Measurements from ENCODE around the gene ZNF230.

DNA sequence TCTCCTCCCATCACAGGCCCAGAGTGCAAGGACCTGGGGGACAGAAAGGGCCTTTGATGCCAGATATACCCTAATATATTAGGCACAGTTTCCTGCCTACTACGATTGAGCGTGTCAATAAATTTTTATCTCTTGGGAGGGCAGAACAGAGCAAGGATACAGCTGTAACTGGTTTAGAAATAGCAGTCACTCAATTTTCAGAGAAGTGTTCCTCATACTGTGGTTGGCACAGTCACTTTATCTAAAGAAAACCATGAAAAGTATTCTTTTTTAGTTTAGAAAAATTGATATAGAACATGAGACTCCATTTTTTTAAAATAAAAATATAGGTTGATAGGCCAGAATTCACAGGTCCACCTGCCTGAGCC is 19.2 kb upstream of the ZNF230 start:
- no peak for TF ChIP-seq POLR2A (IDR thresholded peaks at IDR 0.05)
- TF ChIP-seq, protein P1, sequence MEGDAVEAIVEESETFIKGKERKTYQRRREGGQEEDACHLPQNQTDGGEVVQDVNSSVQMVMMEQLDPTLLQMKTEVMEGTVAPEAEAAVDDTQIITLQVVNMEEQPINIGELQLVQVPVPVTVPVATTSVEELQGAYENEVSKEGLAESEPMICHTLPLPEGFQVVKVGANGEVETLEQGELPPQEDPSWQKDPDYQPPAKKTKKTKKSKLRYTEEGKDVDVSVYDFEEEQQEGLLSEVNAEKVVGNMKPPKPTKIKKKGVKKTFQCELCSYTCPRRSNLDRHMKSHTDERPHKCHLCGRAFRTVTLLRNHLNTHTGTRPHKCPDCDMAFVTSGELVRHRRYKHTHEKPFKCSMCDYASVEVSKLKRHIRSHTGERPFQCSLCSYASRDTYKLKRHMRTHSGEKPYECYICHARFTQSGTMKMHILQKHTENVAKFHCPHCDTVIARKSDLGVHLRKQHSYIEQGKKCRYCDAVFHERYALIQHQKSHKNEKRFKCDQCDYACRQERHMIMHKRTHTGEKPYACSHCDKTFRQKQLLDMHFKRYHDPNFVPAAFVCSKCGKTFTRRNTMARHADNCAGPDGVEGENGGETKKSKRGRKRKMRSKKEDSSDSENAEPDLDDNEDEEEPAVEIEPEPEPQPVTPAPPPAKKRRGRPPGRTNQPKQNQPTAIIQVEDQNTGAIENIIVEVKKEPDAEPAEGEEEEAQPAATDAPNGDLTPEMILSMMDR (IDR thresholded peaks at IDR 0.05) = no peak
- TF ChIP-seq POLR2AphosphoS5 (IDR thresholded peaks at IDR 0.05) = no peak
